C4-2B (cell line): ENCODE measurements around the gene ATG2A.

Experiments
- H3K27ac ChIP-seq: fragments of 450-650 bp; 2 replicates; pipeline ENCODE4 v1.5.1; 2017
- CTCF ChIP-seq: fragments of 450-650 bp; conservative IDR thresholded peaks from 2 replicates; pipeline ENCODE4 v1.5.1; 2017; ENCODE audit warnings: mild to moderate bottlenecking
- ZFX ChIP-seq: fragments of 450-650 bp; IDR thresholded peaks from 2 replicates; pipeline ENCODE4 v1.6.1; 2017

The ATG2A gene

GRCh38 chr11:64900263-64900678 lies 16.7 kb downstream of the ATG2A start:
- no peak for TF ChIP-seq CTCF
- no peak for TF ChIP-seq ZFX
- H3K27ac ChIP-seq = no peak overlapping the region

GRCh38 chr11:64898541-64898940 lies 18.5 kb downstream of the ATG2A start:
- TF ChIP-seq ZFX (no peak), CTCF (no peak)
- no peak overlapping the region for H3K27ac ChIP-seq

- no peak overlapping the region for H3K27ac ChIP-seq
- TF ChIP-seq CTCF (no peak), ZFX (no peak)
These were observed 18.9 kb downstream of the ATG2A start for GRCh38 chr11:64898076-64898445.

GRCh38 chr11:64897381-64898075 lies 19.5 kb downstream of the ATG2A start:
- H3K27ac ChIP-seq = no peak overlapping the region
- TF ChIP-seq ZFX (no peak), CTCF (no peak)

DNA sequence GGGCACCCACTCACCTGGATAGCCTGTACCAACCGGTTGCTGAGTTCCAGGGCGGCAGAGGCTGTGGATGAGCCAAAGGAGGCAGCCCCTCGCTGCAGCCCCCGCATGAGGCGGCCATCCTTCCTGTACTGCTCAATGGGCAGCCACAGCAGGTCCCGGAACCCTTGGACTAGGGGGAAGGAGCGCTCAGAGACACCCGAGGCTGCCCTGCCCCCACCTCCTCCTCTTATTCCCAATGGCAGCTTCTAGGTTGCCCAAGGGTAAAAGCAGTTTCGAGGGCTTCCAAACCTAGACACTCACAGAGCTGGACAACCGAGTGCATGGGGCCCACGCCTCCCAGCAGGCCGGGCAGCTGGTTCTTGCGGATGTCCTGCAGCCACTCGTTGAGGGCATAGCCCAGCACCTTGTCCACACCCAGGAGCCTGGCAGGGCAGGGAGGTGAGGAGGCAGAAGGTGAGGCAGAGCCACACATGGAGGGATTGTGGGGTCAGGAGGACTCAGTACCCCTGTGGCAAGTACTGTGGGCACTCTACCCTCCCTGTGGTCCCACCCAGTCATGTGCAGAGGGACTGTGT lies 20.5 kb downstream of the ATG2A start:
- TF ChIP-seq ZFX = no peak
- no peak for TF ChIP-seq CTCF
- H3K27ac ChIP-seq = no peak overlapping the region

GRCh38 chr11:64894812-64895452 lies 22.1 kb downstream of the ATG2A start:
- no peak overlapping the region for H3K27ac ChIP-seq
- TF ChIP-seq CTCF (no peak), ZFX (no peak)

DNA sequence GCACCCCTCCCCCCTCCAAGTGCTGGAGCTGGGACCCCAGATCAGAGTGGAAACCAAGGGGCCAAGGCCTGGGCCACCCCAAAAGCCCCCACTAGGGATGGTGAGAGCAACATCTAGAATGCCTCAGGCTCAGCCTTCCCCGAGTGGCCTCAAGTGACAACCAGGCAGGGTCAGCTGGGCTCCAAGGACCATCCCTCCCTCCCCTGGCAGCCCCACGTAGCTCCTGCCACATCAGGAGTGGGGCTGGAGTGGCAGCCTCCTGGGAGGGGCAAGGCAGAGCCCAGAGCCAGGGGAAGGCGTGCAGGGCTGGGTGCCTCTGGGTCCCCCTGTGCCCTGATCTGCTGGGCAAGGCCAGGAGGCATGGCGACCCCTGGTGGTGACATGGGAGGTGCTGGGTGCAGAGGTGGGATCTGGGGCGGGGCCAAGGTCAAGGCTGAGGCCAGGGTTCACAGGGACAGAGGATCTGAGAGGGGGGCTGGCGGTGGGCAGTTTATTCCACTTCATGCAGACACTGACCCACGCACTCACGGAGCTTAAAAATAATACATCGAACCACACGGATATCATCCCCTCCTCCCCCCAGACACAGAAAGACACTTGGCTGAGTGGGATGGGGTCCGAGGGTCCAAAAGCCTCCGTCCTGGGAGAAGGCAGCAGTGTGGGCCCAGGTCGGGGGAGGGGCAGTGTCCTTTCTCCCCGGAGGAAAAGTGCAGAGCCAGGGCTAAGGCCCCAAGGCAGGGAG lies 22.8 kb downstream of the ATG2A start:
- H3K27ac ChIP-seq = no peak overlapping the region
- no peak for TF ChIP-seq ZFX
- peak; percentile 95 for TF ChIP-seq CTCF
